ENCODE results near the gene CLECL1. TPM values are rescaled to one million over a fixed set of nuclear protein-coding genes. Genes with fewer than 3 reads are reported as not detected.
A peak's percentile ranks its signal among the peaks of the same experiment; 100 is the strongest.

The CLECL1 gene
- total RNA-seq, 1 donor from 2014 or later: 111 TPM

DNA sequence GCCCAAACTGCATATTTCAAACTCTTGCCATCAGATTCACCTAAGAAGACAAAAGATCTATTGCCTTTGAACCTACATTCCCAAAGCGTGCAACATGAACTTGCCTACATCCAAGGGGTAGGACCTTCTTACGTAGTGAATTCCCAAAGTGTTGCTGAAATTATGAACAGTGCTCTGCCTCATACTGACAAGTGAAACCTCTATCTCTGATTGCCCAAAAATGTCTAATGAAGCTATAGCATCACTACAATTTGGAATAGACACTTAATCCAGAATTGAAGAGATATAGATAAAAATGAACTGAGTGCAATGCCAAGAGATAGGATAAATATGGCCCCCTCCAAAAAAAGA lies 32.3 kb downstream of the CLECL1 start:
- CTCF ChIA-PET: interaction anchor here (0.7 to 2.4 kb wide), 5 partner anchors 9 to 66 kb away, joined by 3 to 22 read pairs (median 5); partner anchors contain the start of gene CLECL1
- intact Hi-C loops (cut with micrococcal nuclease): loop anchor here (5.0 kb wide), 1 partner anchor 368 kb away; no protein-coding TSS in a partner anchor

DNA sequence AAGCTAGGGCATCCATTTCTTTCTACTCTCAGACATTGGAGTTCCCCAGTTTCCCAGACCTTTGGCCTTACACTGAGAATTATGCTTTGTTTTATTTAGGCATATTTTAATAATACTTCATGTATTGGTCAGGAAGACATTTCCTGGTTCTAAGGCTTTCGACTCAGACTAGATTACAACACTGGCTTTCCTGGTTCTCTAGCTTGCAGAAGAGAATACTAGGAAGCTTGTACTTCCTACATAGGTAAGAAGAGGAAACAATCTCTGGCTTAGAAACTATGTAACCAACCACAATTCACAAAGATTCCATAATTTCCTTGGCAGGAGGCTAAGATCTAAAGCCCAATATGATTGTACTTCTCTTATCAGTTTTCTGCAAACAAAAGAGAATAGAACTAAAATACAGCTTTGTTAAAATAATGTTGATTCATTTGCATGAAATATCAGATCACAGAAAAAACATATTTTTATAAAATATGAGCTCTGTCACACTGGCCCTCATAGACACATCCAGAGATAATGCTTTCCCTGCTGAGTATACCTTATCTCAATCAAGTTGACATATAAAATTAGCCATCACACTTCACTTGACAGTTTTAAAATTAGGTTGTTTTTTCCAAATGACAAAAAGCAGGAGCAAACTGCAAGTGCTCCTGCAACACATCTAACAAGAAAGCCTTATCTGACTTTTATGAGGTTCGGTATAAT lies 32.8 kb downstream of the CLECL1 start:
- no peak for ATAC-seq (ENCODE audit: low read depth)
- H3K4me3 Mint-ChIP-seq: no peak overlapping the region
- H3K4me1 Mint-ChIP-seq: peaks cover 83% of the 10 kb centered on the region
- ChIA-PET POLR2A (interaction anchor here (0.7 to 5.7 kb wide), 20 partner anchors 8 to 67 kb away, joined by 3 to 37 read pairs (median 5); partner anchors contain the start of genes CLEC2D and CLECL1), CTCF (interaction anchor here (0.7 to 2.4 kb wide), 7 partner anchors 10 to 65 kb away, joined by 3 to 22 read pairs (median 4); partner anchors contain the start of gene CLECL1)
- H3K27me3 Mint-ChIP-seq: no peaks in the 10 kb centered on the region
- H3K36me3 Mint-ChIP-seq (ENCODE audit: low read depth): peaks cover 34% of the 10 kb centered on the region
- TF ChIP-seq, protein P1, sequence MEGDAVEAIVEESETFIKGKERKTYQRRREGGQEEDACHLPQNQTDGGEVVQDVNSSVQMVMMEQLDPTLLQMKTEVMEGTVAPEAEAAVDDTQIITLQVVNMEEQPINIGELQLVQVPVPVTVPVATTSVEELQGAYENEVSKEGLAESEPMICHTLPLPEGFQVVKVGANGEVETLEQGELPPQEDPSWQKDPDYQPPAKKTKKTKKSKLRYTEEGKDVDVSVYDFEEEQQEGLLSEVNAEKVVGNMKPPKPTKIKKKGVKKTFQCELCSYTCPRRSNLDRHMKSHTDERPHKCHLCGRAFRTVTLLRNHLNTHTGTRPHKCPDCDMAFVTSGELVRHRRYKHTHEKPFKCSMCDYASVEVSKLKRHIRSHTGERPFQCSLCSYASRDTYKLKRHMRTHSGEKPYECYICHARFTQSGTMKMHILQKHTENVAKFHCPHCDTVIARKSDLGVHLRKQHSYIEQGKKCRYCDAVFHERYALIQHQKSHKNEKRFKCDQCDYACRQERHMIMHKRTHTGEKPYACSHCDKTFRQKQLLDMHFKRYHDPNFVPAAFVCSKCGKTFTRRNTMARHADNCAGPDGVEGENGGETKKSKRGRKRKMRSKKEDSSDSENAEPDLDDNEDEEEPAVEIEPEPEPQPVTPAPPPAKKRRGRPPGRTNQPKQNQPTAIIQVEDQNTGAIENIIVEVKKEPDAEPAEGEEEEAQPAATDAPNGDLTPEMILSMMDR (IDR thresholded peaks at IDR 0.05): no peak
- H3K9me3 Mint-ChIP-seq: peaks cover 12% of the 10 kb centered on the region
- intact Hi-C loops (cut with micrococcal nuclease): loop anchor here (5.0 kb wide), 1 partner anchor 368 kb away; no protein-coding TSS in a partner anchor
- H3K27ac Mint-ChIP-seq: peak overlapping the region; percentile 62
- DNase-seq: no peak

More for the DNA sequence above, 32.3 kb downstream of the CLECL1 start:
- Mint-ChIP-seq H3K4me3 (no peak overlapping the region), H3K4me1 (peaks cover 83% of the 10 kb centered on the region), H3K9me3 (peaks cover 12% of the 10 kb centered on the region), H3K27me3 (no peaks in the 10 kb centered on the region), H3K36me3 (ENCODE audit: low read depth) (peaks cover 29% of the 10 kb centered on the region), H3K27ac (peak overlapping the region; percentile 85)
- ATAC-seq (ENCODE audit: low read depth): no peak
- DNase-seq: no peak
- TF ChIP-seq, protein P1 (IDR thresholded peaks at IDR 0.05): no peak
- POLR2A ChIA-PET: interaction anchor here (0.7 to 5.7 kb wide), 14 partner anchors 11 to 68 kb away, joined by 3 to 37 read pairs (median 8); partner anchors contain the start of gene CLEC2D

DNA sequence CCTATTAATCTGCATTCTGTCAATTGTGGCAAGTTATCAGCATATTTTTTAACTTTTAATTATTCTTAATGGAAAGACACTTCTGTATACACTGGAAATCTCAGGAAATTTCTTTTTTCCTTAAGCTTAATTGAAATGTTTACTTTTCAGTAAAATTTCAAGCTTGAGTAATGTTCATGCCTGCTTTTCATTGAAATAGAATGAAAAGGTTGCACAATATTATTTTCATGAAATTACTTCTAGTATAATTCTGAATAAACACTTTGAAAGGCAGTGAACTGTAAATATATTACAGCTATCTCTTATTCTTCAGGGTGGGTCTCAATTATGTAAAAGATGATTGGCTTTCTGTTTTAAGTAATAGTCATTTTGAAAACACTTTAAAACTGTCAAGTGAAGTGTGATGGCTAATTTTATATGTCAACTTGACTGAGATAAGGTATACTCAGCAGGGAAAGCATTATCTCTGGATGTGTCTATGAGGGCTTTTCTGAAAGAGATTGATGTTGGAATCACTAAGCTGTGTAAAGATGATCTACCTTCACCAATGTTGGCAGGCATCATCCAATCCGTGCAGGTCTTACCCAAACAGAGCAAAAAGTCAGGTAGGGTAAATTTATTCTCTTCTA lies 33.5 kb downstream of the CLECL1 start:
- POLR2A ChIA-PET: interaction anchor here (1.0 to 5.7 kb wide), 20 partner anchors 9 to 67 kb away, joined by 3 to 37 read pairs (median 5); partner anchors contain the start of genes CLEC2D and CLECL1
- CTCF ChIA-PET: interaction anchor here (0.7 to 2.4 kb wide), 6 partner anchors 10 to 65 kb away, joined by 3 to 22 read pairs (median 4); partner anchors contain the start of gene CLECL1
- H3K4me1 Mint-ChIP-seq: peaks cover 84% of the 10 kb centered on the region
- H3K9me3 Mint-ChIP-seq: peaks cover 10% of the 10 kb centered on the region
- intact Hi-C loops (cut with micrococcal nuclease): no loop called here
- ATAC-seq (ENCODE audit: low read depth): peak; percentile 12
- TF ChIP-seq, protein P1 (IDR thresholded peaks at IDR 0.05): no peak
- peaks cover 41% of the 10 kb centered on the region for H3K36me3 Mint-ChIP-seq (ENCODE audit: low read depth)
- DNase-seq: no peak
- no peaks in the 10 kb centered on the region for H3K27me3 Mint-ChIP-seq
- H3K4me3 Mint-ChIP-seq: no peak overlapping the region
- H3K27ac Mint-ChIP-seq: peak overlapping the region; percentile 75

DNA sequence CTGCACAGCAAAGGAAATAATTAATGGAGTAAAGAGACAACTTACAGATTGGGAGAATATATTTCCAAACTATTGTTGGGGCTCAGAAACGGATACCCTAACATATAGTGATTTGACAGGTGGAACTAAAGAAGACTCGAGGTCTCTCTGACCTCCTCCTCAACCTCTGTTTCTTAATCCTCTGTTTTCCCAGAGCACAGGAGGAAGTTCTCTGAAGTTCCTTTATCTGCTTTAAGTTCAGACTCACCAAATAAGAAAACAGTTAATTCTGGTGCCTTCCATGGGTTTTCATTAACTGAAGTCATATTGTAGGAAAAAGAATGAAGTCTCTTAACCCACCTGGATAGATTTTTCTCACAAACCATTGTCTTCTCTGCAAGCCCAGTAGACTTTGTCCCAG lies 34.2 kb downstream of the CLECL1 start:
- peaks cover 8% of the 10 kb centered on the region for H3K9me3 Mint-ChIP-seq
- no peak overlapping the region for H3K4me3 Mint-ChIP-seq
- H3K27ac Mint-ChIP-seq: peak overlapping the region; percentile 75

More for the DNA sequence above, 34.2 kb downstream of the CLECL1 start:
- Mint-ChIP-seq H3K4me1 (peaks cover 84% of the 10 kb centered on the region), H3K27me3 (no peaks in the 10 kb centered on the region), H3K36me3 (ENCODE audit: low read depth) (peaks cover 47% of the 10 kb centered on the region)
- no peak for DNase-seq
- CTCF ChIA-PET: interaction anchor here (1.4 to 2.4 kb wide), 3 partner anchors 11 to 99 kb away, joined by 3 to 22 read pairs (median 4); partner anchors contain the start of gene CLECL1
- TF ChIP-seq, protein P1 (IDR thresholded peaks at IDR 0.05): no peak
- POLR2A ChIA-PET: interaction anchor here (1.3 to 5.7 kb wide), 11 partner anchors 13 to 51 kb away, joined by 3 to 37 read pairs (median 5); partner anchors contain the start of gene CLEC2D
- no peak for ATAC-seq (ENCODE audit: low read depth)
- intact Hi-C loops (cut with micrococcal nuclease): loop anchor here (1.0 kb wide), 1 partner anchor 8 kb away; no protein-coding TSS in a partner anchor

Measured in activated B cell treated with CpG ODN at 0.5 μM for 24 hours (primary cell).